GM21825 (cell line): Measurements from ENCODE around the gene PLA2G6.
"Not testable (repeated sequence)": the region's sequence is repeated elsewhere in the genome, so short reads cannot be mapped to it uniquely, and the experiment has no call there.

ENCODE experiments used
- ATAC-seq: cut with Tn5 transposase; IDR thresholded peaks from one replicate; pipeline ENCODE4 v1.9.1; 2021; ENCODE audit warnings: mild to moderate bottlenecking, moderate library complexity; ENCODE audit not compliant: unreplicated experiment

The PLA2G6 gene

DNA sequence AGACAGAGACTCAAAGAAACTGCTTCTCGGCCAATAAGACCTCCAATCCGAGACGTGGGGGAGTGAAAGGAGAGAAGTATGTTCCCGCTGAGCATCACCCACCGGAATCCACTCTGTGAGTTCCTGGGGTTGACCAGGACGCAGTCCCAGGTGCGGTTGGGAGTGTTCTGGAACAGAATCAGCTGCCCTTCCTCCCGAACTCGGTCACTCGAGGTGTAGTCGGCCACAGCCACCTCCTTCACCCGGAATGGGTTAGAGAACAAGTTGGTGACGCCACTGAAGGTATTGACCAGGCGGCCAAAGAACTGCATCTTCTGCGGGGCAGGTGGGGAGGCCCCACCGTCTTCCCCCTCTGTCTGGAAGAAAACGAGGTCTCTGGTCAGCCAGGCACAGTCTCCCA, 12.5 kb downstream of the PLA2G6 start:
- no peak for ATAC-seq

DNA sequence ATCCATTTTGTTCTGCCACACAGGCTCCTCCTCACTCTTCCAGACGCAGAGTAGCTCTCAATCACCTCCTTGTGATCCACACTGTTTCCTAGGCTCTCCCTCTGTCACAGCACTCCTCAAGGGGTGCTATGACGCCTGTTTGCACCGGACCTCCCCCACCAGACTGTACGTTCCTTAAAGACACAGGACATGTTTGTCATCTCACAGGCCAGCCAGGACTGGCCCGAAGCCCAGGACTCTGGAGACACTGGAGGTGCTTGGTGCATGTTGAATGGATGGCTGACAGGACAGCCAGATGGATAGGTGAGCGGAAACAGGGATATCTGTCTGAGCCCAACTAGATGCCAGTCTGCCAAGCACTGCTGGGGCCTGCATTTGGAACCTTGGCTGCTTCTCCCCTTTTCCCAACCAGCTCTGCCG, 13.6 kb downstream of the PLA2G6 start:
- no peak for ATAC-seq

DNA sequence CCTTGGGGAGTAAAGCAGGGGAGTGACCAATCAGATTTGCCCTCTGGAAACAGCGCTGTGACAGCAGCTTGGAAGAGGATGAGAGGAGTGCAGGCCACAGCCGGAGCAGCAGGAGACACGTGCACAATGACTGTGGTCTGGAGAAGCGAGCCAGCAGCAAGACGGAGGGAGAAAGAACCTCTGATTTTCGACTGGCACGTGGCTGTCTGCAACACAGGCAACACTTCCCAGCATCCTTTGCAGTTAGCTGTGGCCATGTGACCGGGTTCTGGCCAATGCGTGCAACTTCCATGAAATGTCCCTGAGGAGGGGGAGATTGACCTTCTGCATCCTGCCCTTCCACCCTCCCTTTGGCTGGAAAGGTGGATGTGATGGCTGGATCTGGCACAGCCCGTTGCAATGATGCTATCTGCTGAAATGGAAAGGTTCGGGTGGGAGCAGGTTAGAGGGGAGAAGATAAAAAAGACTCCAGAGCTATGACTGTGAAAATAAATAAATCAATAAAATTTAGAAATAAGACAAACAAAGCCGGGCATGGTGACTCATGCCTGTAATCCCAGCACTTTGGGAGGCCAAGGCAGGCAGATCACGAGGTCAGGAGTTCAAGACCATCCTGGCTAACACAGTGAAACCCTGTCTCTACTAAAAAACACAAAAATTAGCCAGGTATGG, 15.6 kb downstream of the PLA2G6 start:
- no peak for ATAC-seq

DNA sequence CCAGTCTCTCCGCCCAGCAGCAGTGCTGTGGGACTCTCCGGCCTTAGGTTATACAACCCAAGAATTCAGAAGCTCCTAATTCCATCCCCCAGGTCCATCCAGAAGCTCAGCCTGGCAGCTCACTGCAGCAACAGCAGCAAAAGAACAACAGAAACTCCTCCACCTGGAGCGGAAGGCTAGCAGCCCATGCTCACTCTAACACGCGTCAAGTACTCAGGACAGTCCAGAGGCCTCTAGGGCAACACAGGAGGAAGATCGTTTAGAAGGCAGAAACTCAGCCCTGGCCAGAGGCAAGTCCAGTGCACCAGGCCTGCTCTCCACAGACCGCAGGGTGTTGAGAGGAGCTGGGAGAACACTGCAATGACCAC, 17.1 kb downstream of the PLA2G6 start:
- ATAC-seq, result no peak

DNA sequence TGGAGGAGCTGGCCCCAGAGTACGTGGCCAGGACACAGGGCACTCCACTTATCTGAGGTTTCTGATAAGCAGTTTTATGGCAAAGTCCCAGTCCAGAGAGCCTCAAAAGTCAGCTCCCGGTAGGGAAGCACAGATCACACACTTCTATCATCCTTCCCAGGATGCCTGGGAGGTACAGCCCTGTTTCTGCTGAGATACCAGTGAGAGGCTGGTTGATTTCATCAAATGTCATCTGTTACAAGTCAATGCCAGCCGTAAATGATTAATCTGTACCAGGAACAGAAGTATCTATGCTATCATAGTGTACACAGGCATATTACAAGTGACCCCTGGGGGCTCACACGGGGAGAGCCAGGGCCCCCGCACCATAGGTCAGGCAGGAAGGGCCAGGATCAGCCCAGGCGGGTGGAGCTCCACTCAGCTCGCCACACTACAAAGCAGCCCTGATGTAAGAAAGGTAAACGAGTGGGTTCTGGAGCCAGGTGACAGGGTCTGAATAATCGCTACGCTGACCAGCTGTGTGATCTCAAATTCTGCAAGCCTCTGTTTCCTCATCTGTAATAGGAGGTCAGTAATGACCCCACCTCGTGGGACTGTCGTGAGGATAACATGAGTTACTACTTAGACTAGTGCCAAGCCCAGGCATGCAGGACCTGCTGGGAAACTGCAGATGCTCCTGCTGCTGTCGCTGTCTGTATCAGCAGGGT, 17.6 kb downstream of the PLA2G6 start:
- no peak for ATAC-seq

DNA sequence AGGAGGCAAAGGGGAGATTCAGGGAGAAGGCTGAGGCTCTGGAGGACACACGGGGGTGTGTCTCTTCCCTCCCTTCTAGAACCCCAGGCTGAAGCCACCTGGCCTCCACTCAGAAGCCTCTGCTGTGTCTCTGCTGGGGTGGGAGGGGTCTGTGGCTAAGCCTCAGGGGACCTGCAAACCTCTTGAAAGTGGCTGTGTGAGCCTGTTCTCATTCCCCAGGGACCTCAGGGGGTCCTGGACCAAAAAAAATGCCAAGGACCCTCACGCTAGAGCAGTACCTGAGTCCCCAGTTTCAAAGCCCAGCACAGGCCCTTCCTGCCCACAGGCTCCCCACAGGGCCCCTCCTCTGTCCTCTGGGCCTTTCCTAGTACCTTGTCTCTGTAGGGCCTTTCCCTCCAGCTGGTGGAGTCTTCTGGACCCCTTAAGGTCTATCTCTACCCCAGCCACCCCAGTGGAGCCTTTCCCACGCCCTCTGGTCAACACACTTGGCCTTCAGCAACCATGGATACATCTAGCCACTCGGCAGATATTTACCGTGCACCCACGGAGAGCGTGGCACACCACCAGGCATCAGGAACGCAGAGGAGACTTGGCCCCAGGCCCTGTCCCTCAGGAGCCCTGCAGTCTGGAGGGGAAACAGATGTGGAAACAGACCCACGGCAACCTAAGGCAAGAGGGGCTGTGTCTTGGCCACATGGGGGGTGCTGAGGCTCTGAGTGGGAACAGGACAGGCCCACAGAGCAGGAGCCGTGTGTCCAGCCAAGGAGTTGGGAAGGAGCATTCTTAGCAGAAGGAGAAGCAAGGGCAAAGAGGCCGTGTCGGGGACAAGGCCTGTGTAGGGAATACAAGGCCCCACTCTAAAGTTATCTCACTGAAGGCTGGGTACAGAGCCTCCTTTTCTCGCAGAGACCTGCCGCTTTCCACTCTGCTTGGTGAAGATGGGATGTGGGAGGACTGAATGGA, 18.5 kb downstream of the PLA2G6 start:
- no peak for ATAC-seq

DNA sequence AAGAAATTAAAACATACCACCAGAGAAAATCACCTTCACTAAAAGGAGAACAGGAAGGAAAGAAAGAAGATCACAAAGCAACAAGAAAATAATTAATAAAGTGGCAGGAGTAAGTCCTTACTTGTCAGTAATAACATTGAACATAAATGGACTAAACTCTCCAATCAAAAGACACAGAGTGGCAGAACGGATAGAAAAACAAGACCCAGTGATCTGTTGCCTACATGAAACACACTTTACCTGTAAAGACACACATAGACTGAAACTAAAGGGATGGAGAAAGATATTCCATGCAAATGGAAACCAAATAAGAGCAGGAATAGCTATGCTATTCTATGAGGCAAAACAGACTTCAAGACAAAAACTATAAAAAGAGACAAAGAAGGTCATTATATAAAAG, 25.9 kb downstream of the PLA2G6 start:
- ATAC-seq, result no peak

DNA sequence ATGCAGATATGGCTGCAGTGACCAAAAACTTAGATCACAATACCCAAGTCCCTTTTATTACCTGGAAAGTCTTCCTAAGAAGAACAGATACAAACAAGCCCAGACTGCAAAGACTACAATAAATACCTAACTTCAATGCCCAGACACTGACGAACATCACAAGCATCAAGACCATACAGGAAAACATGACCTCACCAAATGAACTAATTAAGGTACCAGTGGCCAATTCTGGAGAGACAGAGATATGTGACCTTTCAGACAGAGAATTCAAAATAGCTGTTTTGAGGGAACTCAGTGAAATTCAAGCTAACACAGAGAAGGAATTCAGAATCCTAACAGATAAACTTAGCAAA, 27.1 kb downstream of the PLA2G6 start:
- ATAC-seq, result not testable (repeated sequence)

DNA sequence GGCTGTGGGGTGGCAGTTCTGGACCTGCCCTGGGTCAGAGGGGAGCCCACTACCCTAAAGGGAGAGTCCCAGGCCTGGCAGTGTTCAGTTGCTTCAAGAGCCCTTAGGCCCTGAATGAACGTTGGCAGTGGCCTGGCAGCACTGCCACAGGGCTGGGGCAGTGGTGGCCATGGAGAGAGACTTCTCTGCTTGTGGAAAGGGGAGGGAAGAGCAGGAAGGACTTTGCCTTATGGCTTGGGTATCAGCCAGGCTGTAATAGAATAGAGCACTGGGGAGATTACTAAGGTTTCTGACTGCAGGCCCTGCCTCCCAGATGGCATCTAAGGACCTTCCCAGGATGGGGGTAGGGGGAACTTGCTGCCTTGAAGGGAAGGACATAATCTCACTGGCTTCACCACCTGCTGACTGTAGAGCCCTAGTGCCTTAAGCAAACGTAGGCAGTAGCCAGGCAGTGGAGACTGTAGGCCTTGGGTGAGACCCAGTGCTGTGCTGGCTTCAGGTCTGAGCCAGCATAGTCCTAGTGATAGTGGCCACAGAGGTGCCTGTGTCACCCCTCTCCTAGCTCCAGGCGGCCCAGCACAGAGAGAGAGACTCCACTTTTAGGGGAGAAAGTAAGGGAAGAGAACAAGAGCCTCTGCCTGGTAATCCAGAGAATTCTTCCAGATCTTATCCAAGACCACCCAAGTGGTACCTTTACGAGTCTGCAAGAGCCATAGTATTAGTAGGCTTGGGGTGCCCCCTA, 27.6 kb downstream of the PLA2G6 start:
- ATAC-seq, result no peak

DNA sequence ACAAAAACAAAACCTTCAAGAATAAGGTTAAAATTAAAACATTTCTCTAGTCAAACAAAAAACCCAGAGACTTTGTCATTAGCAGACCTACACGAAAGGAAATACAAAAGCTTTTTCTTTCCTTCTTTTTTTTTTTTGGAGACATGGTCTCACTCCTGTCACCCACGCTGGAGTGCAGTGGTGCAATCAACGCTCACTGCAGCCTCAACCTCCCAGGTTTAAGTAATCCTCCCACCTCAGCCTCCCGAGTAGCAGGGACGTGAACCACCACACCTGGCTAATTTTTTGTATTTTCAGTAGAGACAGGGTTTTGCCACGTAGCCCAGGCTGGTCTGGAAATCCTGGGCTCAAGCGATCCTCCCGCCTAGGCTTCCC, 30.5 kb downstream of the PLA2G6 start:
- ATAC-seq, result no peak

DNA sequence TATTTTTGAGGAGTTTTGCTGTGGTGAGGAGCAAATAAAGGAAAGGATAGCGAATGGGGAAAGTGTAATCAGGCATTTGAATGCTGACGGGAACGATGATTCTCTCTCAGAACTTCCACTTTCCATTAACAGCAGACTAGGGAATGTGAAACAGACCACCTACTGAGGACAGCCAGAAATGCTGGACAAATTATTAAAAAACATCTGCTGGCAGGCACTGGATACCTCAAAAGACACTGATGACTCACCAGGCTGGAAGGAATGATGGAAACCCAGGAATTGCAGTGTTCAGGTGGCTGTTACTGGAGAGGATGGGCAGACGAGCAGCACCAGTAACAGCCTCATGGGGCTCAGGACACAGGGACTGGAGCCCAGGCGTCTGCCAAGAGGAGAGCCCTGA, 33.4 kb downstream of the PLA2G6 start:
- ATAC-seq, result no peak

DNA sequence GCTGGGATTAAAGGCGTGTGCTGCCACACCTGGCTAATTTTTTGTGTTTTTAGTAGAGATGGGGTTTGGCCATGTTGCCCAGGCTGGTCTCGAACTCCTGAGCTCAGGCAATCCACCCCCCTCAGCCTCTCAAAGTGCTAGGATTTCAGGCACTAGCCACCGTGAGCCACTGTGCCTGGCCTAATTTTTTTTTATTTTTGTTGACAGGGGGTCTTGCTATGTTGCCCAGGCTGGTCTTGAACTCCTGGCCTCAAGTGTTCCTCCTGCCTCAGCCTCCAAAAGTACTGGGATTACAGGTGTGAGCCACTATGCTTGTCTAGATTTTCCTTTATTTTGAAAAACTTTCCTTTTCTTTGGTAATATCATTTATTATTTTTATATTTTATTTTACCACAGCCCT, 35.5 kb downstream of the PLA2G6 start:
- ATAC-seq, result not testable (repeated sequence)

DNA sequence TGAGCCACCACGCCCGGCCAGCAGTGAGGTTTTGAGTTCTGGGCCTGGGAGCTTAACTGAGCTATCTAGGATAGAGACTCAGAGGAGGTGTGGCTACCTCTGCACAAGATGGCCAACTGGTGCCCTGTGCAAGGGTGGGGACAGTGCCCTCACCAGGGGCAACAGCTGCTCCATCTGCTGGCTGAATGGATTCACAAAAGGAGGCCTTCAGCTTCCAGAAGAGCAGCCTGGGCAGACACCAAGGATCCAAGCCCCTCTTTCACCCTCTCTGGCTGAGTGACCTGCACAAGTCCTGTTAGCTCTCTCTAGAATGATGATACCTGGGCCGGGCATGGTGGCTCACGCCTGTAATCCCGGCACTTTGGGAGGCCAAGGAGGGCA, 37.6 kb downstream of the PLA2G6 start:
- no peak for ATAC-seq

DNA sequence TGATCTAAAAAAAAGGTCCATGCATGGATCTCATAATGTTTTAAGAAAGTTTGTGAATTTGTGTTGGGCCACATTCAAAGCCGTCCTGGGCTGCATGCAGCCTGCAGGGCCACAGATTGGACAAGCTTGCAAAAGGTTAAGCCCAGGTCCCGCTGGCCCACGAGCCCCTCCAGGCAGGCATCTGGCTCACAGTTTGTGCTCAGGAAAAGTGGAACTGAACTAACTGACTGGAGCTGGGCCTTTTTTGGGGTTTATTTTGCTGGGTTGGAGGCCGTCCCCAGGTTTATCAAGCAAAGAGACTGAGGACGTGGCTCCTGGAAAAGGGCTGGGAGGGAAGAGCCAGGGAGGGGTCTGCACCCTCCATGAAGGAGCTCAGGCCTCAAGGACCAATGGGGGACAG, 39.0 kb downstream of the PLA2G6 start:
- ATAC-seq, result no peak

DNA sequence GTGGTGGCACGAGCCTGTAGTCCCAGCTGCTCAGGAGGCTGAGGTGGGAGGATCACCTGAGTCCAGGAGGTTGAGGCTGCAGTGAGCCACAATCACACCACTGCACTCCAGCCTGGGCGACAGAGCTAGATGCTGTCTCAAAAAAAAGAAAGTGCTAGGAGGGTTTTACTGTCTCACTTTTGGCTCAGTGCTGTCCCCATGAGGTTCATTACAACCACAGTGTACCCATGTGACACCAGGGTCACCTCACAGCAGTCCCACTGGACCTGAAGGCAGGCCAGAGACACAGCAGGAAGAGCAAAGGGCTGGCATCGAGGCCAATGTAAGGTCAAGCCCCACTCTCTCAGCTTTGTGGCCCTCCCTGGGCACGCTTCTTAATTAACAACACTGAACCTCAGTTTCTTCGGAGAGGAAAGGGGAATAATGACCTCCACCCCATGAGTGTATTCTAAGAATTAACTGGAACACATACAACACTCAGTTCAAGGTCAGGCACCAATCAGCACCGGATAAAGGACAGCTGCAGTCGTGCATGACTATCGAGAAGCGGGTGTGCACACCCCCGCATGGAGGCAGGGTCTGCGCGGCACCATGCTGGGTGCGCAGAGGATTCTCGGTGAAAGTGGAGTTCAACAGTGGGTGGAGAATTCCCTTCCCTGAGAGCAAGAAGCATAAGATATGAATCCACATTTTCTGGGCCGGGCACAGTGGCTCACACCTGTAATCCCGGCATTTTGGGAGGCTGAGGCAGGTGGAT, 40.2 kb downstream of the PLA2G6 start:
- ATAC-seq, result no peak

DNA sequence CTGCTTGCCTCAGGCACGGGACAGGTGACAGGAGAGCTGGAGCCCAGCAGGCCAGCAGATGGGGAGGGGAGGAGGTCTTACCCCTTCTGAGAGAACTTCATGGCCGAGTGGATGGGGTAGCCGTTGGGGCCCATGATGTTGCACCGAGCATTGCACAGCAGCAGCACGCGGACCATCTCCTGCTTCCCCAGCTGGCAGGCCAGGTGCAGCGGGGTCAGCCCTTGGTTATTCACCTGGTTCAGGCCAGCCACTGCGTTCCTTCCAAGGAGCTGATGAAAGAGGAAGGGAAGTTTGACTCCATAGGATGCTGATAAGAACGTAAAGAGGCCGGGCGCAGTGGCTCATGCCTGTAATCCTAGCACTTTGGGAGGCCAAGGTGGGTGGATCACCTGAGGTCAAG, 41.7 kb downstream of the PLA2G6 start:
- ATAC-seq, result no peak

DNA sequence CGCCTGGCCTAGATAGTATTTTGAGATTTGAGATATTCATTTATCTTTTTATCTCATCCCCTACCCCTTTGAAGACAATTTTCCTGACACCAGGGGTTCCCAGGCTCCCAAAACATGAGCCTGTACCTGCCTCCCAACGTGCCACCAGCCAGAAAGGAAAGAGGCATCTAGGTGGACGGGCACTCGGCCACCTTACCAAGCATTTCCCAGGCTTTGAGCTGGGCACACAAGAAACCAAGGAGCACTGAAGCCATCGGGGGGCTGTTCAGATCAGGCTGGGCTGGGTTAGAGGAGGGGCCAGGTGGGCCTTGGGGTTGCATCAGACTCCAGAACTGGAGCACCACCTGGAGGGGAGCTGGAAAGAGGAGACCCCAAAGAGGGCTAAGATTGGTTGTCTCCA, 42.7 kb downstream of the PLA2G6 start:
- no peak for ATAC-seq

DNA sequence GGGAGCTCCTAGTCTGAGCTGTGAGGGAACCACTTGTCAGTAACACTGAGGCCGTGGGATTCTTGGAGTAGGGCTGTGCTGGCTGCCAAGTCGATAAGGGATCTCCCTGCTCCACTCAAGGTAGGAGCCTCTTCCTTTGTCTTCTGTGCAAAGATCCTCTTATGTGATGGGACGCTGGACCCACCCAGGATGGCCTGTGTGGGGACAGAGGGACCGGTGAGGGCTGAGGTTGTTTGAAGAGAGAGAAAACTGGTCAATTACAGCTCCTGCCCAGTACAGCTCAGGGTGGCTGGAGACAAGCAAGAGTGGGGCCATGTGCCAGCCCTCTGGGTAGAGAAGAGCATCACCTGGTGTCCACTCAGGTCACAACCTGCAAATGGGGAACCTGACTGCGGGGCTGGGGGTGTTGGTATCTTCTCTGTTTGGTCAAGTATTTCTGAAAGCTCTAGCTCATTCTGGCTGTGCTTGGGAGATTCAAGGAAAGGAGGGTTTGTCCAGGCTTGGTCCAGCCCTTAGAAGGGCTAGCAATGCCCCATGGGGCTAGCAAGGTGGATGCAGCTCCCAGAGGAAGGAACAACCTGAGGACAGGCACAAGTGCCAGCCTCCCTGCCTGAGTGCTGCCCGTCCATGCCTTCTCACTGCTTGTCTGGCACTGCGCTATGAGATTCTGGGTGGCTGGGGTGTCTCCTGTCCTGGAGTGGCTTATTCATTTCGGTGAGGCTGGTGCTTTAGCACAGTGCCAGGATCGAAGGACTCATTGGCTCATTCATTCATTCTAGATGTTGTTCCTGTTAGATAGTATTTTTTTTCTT, 43.5 kb downstream of the PLA2G6 start:
- no peak for ATAC-seq

DNA sequence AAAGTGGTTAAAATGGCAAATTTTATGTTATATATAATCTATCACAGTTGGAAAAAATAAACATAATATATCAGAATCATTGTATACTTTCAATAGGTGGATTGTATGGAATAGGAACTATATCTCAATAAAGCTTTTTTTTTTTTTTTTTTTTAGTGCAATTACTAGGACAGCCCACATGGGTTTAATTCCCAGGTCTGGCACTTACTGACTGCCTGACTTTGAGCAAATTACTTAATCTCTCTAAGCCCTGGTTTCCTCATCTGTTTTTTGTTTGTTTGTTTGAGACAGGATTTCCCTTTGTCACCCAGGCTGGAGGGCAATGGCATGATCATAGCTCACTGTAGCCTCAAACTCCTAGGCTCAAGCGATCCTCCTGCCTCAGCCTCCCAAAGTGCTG, 45.0 kb downstream of the PLA2G6 start:
- no peak for ATAC-seq
